H9 (cell line): ENCODE data around the gene BSDC1. TPM values are rescaled to one million over a fixed set of nuclear protein-coding genes. Genes with fewer than 3 reads are reported as not detected.

Source experiments
- DNase-seq: peaks from one replicate; pipeline ENCODE4 v3.0.0-alpha.2; 2017
- H2AFZ ChIP-seq: one replicate; pipeline ENCODE4 v1.6.1; 2013; ENCODE audit warnings: mild to moderate bottlenecking, low read length, control low read depth, moderate library complexity
- H2AK5ac ChIP-seq: 2 replicates; pipeline ENCODE4 v1.6.1; 2013; ENCODE audit warnings: low read length, control low read depth, mixed read lengths; ENCODE audit not compliant: insufficient read length
- H2BK120ac ChIP-seq: one replicate; pipeline ENCODE4 v1.6.1; 2013; ENCODE audit warnings: low read depth, mild to moderate bottlenecking, low read length, control low read depth, inconsistent platforms; ENCODE audit not compliant: poor library complexity, severe bottlenecking
- H2BK12ac ChIP-seq: 2 replicates; pipeline ENCODE4 v1.6.1; 2013; ENCODE audit warnings: low read length, control low read depth, mixed read lengths, low read depth; ENCODE audit not compliant: insufficient read length
- H2BK15ac ChIP-seq: 2 replicates; pipeline ENCODE4 v1.6.1; 2013; ENCODE audit warnings: low read depth, low read length, control low read depth
- H2BK20ac ChIP-seq: one replicate; pipeline ENCODE4 v1.6.1; 2013; ENCODE audit warnings: low read depth, mild to moderate bottlenecking, low read length, control low read depth, inconsistent platforms; ENCODE audit not compliant: poor library complexity, severe bottlenecking
- H2BK5ac ChIP-seq: 2 replicates; pipeline ENCODE4 v1.6.1; 2013; ENCODE audit warnings: low read length, control low read depth, mixed read lengths; ENCODE audit not compliant: insufficient read length
- H3K14ac ChIP-seq: 2 replicates; pipeline ENCODE4 v1.6.1; 2013; ENCODE audit warnings: low read length, control low read depth; ENCODE audit not compliant: insufficient read depth
- H3K18ac ChIP-seq: 2 replicates; pipeline ENCODE4 v1.6.1; 2013; ENCODE audit warnings: low read depth, mild to moderate bottlenecking, mixed read lengths, low read length, control low read depth; ENCODE audit not compliant: insufficient read length
- H3K23ac ChIP-seq: 2 replicates; pipeline ENCODE4 v1.6.1; 2013; ENCODE audit warnings: low read length, control low read depth, mixed read lengths, low read depth; ENCODE audit not compliant: insufficient read length
- H3K23me2 ChIP-seq: 2 replicates; pipeline ENCODE4 v1.6.1; 2013; ENCODE audit warnings: low read depth, mild to moderate bottlenecking, mixed read lengths, low read length, control low read depth; ENCODE audit not compliant: insufficient read length, poor library complexity, severe bottlenecking
- H3K27ac ChIP-seq: 2 replicates; pipeline ENCODE4 v1.5.1; 2013; ENCODE audit warnings: low read length, control low read depth, mixed read lengths, low read depth; ENCODE audit not compliant: insufficient read length
- H3K27me3 ChIP-seq: 2 replicates; pipeline ENCODE4 v1.6.1; 2013; ENCODE audit warnings: low read length, control low read depth, inconsistent platforms; ENCODE audit not compliant: insufficient read depth
- H3K4ac ChIP-seq: 2 replicates; pipeline ENCODE4 v1.6.1; 2013; ENCODE audit warnings: low read depth, mild to moderate bottlenecking, control low read depth, inconsistent platforms, low read length, moderate library complexity
- H3K4me1 ChIP-seq: 2 replicates; pipeline ENCODE4 v1.6.1; 2013; ENCODE audit warnings: low read length, control low read depth, inconsistent platforms; ENCODE audit not compliant: insufficient read depth
- H3K4me2 ChIP-seq: 2 replicates; pipeline ENCODE4 v1.6.1; 2013; ENCODE audit warnings: low read length, control low read depth, mixed read lengths; ENCODE audit not compliant: insufficient read length, insufficient read depth
- H3K56ac ChIP-seq: 2 replicates; pipeline ENCODE4 v1.6.1; 2013; ENCODE audit warnings: low read depth, mild to moderate bottlenecking, mixed read lengths, low read length, control low read depth; ENCODE audit not compliant: insufficient read length
- H3K79me1 ChIP-seq: 2 replicates; pipeline ENCODE4 v1.6.1; 2013; ENCODE audit warnings: low read depth, mild to moderate bottlenecking, moderate library complexity, low read length, control low read depth, inconsistent platforms; ENCODE audit not compliant: insufficient read depth, poor library complexity, severe bottlenecking
- H3K79me2 ChIP-seq: 2 replicates; pipeline ENCODE4 v1.6.1; 2013; ENCODE audit warnings: low read length, control low read depth, inconsistent platforms; ENCODE audit not compliant: insufficient read depth
- H3K9ac ChIP-seq: 2 replicates; pipeline ENCODE4 v1.6.1; 2013; ENCODE audit warnings: low read length, control low read depth, mixed read lengths; ENCODE audit not compliant: insufficient read length; ENCODE audit errors: extremely low read depth
- H3K9me3 ChIP-seq: one replicate; pipeline ENCODE4 v1.6.1; 2013; ENCODE audit warnings: low read depth, low read length, inconsistent platforms; ENCODE audit not compliant: control insufficient read depth
- H3T11ph ChIP-seq: one replicate; pipeline ENCODE4 v1.6.1; 2013; ENCODE audit warnings: mild to moderate bottlenecking, low read length, control low read depth, inconsistent platforms
- H4K20me1 ChIP-seq: one replicate; pipeline ENCODE4 v1.6.1; 2013; ENCODE audit not compliant: control insufficient read depth, insufficient read length, insufficient read depth
- H4K5ac ChIP-seq: 2 replicates; pipeline ENCODE4 v1.6.1; 2013; ENCODE audit warnings: low read depth, mild to moderate bottlenecking, mixed read lengths, low read length, control low read depth; ENCODE audit not compliant: insufficient read length
- H4K8ac ChIP-seq: replicated peaks from 2 replicates; pipeline ENCODE4 v1.6.1; 2013; ENCODE audit warnings: low read length, control low read depth, mixed read lengths, low read depth; ENCODE audit not compliant: insufficient read length
- H4K91ac ChIP-seq: 2 replicates; pipeline ENCODE4 v1.6.1; 2013; ENCODE audit warnings: low read depth, mild to moderate bottlenecking, moderate library complexity, mixed read lengths, low read length, control low read depth; ENCODE audit not compliant: insufficient read length
- H3K27ac Mint-ChIP-seq, 3 experiments: 2 replicates in 2 of 3; 3 replicates in 1 of 3; pipeline ENCODE4 v1.8.0; 2020 to 2021; ENCODE audit warnings: mixed read lengths in 3 of 3, mild to moderate bottlenecking in 1 of 3, moderate library complexity in 1 of 3
- H3K27me3 Mint-ChIP-seq: 2 replicates; pipeline ENCODE4 v1.8.0; 2021; ENCODE audit warnings: low read depth, mild to moderate bottlenecking, moderate library complexity, mixed read lengths
- H3K36me3 Mint-ChIP-seq, 3 experiments: 2 replicates in 2 of 3; 3 replicates in 1 of 3; pipeline ENCODE4 v1.8.0; 2020 to 2021; ENCODE audit warnings: low read depth in 3 of 3, mixed read lengths in 3 of 3; ENCODE audit not compliant: insufficient read depth in 1 of 3
- H3K4me1 Mint-ChIP-seq, 2 experiments: 2 replicates each; pipeline ENCODE4 v1.8.0; 2020; ENCODE audit warnings: mixed read lengths in 2 of 2
- H3K4me3 Mint-ChIP-seq, 2 experiments: 2 replicates in 1 of 2; 3 replicates in 1 of 2; pipeline ENCODE4 v1.8.0; 2020 to 2021; ENCODE audit warnings: mild to moderate bottlenecking in 2 of 2, mixed read lengths in 2 of 2, moderate library complexity in 1 of 2
- H3K9me3 Mint-ChIP-seq, 2 experiments: 2 replicates in 1 of 2; 3 replicates in 1 of 2; pipeline ENCODE4 v1.8.0; 2020; ENCODE audit warnings: mild to moderate bottlenecking in 2 of 2, mixed read lengths in 2 of 2, moderate library complexity in 1 of 2
- CTCF ChIP-seq: fragments of 200-600 bp; sonication (generic); conservative IDR thresholded peaks from 3 replicates; pipeline ENCODE4 v1.8.0; 2021; ENCODE audit warnings: antibody characterized with exemption, mild to moderate bottlenecking
- WGBS: extraction: QIAGEN DNeasy Blood & Tissue Kit; methylation state at CpG from one replicate; pipeline ENCODE4 v1.1.7; 2013; ENCODE audit warnings: missing lambda C conversion rate, low lambda C conversion rate, mixed read lengths; ENCODE audit not compliant: insufficient read length; ENCODE audit errors: extremely low coverage; 5-methylcytosine and 5-hydroxymethylcytosine counted together
- total RNA-seq: library from RNA; stranded (reverse); gene quantifications from 2 replicates; pipeline ENCODE4 v1.2.1, GENCODE V29; 2021

Gene BSDC1
- total RNA-seq, 1 experiment from 2014 or later, result 52.6 TPM

- Histone ChIP-seq H3K4ac (no peak overlapping the region), H2BK20ac (no peak overlapping the region), H3K9ac (no peak overlapping the region), H3K23me2 (no peaks in the 10 kb centered on the region), H4K5ac (no peak overlapping the region), H4K20me1 (no peaks in the 10 kb centered on the region), H3K14ac (no peak overlapping the region), H3K27me3 (no peaks in the 10 kb centered on the region), H3K56ac (no peak overlapping the region), H3T11ph (no peak overlapping the region), H3K9me3 (no peaks in the 10 kb centered on the region), H2BK5ac (no peak overlapping the region), H3K4me1 (peaks cover 6% of the 10 kb centered on the region; the same call in 1 of the 2 replicates), H2BK120ac (no peak overlapping the region), H2AFZ (no peak overlapping the region), H4K91ac (no peak overlapping the region), H3K4me2 (no peak overlapping the region), H4K8ac (no peak overlapping the region), H2BK15ac (no peak overlapping the region), H3K79me2 (no peaks in the 10 kb centered on the region), H3K18ac (no peak overlapping the region), H2BK12ac (no peak overlapping the region), H3K79me1 (no peaks in the 10 kb centered on the region), H2AK5ac (no peak overlapping the region), H3K27ac (no peak overlapping the region), H3K23ac (no peak overlapping the region)
- Mint-ChIP-seq H3K4me1 (peaks cover 23 to 31% of the 10 kb centered on the region in 2 experiments), H3K4me3 (no peak overlapping the region), H3K27me3 (peaks cover 2% of the 10 kb centered on the region), H3K27ac (no peak overlapping the region), H3K36me3 (no peaks in the 10 kb centered on the region; a peak in 1 of 7 replicates), H3K9me3 (peaks cover 0 to 3% of the 10 kb centered on the region in 2 experiments; a peak in 2 of 5 replicates)
- no CpG with 5 or more reads among the region's 36 CpGs for WGBS
- TF ChIP-seq CTCF, result no peak
- DNase-seq, result peak; percentile 75
These were observed 32.4 kb upstream of the BSDC1 start for GRCh38 chr1:32426489-32427255.
